ENCODE data around the gene DDX39A.

Gene DDX39A

DNA sequence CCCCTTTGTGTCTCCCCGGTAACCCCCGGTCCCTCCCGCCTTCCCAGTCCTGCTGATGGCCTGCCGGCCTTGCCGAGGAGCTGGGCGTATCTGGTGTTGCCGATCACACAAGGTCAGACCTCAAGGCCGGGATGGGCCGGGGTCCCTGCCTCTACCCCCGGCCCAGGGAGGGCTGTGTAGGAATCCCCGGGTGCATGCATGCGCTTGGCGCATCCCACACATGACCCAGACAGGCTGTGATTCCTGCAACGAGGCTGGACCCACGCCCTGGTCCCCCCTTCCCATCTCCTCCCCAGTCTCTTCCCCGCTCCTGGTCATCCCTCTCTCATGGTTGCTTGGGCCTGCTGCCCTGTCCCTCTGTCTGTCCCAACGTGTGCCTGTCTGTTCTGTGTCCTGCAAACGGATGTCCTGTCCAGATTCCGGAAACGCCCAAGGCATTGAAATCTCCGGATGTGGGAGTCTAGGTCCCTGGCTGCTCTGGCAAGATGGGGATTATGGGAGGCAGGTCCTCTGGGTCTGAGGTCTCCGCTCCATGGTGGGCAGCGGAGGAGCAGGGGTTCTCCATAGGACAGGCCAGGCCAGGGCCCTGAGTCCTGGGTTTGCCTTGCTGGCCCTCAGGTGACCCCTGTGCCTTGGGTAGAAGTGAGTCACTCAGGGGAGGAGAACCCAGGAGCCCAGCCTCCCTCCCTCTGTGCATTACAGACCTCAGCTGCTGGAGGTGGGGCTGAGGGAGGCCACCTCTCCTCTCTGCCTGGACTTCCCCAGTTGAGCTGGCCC, 15.6 kb upstream of the DDX39A start:
- DNase-seq (ENCODE audit: low read depth in 2 of 3, low spot score in 2 of 3): no peak

DNA sequence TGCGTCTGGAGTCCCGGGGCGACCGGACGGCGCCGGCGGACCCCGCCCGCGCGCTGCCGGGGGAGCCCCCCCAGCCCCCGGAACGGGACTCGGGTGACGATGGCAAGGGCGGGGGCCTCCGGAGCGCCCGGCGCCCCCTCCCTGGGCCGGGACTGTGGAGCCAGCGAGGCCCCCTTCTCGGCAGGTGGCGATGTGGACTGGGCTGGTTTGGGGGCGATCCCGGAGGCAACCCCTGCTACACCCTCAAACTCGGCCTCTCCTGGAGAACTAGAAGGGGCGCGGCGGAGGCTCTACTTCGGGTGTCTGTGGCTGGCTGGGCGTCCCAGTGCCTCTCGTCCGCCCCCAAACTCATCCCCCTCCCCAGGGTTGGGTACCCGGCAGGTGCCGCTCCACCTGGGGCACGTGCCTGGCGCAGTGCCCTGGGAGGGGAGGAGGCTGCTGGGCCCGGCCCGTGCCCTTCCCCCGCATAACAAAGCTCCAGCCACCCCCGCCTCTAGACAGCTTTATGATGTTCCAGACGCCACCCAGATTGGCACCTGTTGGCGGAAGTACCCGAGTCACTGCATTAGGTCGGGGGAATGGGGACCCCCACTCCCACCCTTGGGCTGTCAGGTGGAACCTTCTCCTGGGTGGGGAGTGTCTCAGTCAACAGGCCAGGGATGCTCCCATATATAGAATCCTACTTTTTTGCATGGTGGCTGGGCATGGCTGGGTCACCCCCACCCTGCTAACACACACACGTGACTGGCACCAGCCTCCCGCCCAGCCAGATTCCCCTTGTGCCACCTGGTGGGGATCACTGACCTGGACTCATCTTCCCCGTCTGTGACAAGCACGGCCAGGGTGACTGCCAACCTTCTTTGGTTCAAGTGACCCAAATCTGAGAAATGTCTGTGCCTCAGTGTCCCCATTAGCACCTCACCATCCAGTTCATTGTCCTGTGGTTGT, 14.7 kb upstream of the DDX39A start:
- DNase-seq (ENCODE audit: low read depth in 2 of 3, low spot score in 2 of 3): no peak

DNA sequence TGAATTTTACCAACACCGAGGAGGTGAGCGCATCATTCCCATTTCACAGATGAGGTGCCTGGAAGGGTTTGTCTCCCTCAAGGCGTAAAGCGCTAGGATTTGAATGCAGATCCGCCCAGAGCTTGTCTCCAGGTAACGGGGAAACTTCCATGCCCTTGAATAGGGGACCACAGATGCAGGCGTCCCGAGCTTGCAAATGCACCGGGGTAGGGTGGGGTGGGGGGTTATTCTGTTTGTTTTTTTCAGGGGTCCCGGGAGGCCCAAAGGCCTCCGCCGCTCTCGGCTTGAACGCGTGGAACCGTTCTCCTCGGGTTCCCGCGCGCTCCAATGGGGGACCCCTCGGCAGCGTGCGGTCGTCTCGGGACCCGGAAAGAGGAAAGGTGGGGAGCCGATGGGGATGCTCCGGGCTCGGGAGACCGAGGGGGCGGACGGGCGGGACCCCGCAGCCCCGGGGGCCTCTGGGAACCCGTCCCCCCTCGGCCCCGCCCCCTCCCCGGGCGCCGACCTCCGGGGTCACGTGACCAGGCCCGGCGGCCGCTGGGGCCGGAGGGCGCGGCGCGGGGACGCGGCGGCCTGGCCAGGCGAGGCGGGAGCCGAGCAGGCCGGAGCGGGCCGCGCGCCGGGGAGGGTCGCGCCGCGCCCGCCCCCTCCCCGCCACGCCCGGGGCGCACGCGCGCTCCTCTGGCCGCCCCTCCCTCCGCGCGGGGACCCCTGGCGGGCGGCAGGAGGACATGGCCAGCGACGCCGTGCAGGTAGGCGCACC, 13.8 kb upstream of the DDX39A start, which contains the start of gene PKN1:
PKN1 (plus strand) TSS at position 516 of the 763 bp plus-strand sequence; CDS start at position 732, 216 bp downstream.
- DNase-seq (ENCODE audit: low read depth in 2 of 3, low spot score in 2 of 3): peak in 1 of 3 experiments; percentile 50

GRCh38 chr19:14430712-14431111, 11.6 kb upstream of the DDX39A start:
- no peak for DNase-seq (ENCODE audit: low read depth in 2 of 3, low spot score in 2 of 3)

- DNase-seq (ENCODE audit: low read depth in 2 of 3, low spot score in 2 of 3): no peak
These were observed 9.8 kb upstream of the DDX39A start for GRCh38 chr19:14428882-14429416.

GRCh38 chr19:14427461-14427860, 8.3 kb upstream of the DDX39A start:
- no peak for DNase-seq (ENCODE audit: low read depth in 2 of 3, low spot score in 2 of 3)

- DNase-seq (ENCODE audit: low read depth in 2 of 3, low spot score in 2 of 3): no peak
These were observed 6.6 kb upstream of the DDX39A start for GRCh38 chr19:14425696-14426138.

GRCh38 chr19:14418856-14419105, 360 bp downstream of the DDX39A start:
- peak in 1 of 3 experiments; percentile 80 for DNase-seq (ENCODE audit: low read depth in 2 of 3, low spot score in 2 of 3)

- no peak for DNase-seq (ENCODE audit: low read depth in 2 of 3, low spot score in 2 of 3)
These were observed 2.3 kb downstream of the DDX39A start for GRCh38 chr19:14416817-14417231.

DNA sequence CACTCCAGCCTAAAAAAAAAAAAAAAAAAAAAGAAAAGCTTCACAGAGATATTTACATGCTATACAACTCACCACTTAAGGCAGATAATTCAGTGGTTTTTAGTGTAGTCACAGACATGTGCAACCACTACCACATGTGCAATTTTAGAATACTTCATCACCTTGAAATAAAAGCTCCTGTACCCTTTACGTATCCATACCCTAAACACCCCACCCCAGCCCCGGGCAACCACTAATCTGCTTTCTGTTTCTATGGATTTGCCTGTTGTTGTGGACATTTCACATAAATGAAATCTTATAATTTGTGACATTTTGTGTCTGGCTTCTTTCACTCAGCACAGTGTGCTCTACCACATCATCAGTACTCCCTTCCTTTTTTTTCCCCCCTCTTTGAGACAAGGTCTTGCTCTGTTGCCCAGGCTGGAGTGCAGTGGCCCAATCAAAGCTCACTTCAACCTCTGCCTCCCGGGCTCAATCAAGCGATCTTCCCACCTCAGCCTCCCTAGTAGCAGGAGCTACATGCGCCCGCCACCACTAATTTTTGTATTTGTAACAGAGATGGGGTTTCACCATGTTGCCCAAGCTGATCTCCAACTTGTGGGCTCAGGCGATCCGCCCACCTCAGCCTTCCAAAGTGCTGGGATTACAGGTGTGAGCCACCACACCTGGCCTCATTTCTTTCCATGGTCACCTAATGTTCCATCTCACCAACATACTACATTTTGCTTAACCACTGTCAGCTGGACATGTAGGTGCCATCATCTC, 4.0 kb downstream of the DDX39A start:
- no peak for DNase-seq (ENCODE audit: low read depth in 2 of 3, low spot score in 2 of 3)

GRCh38 chr19:14413693-14414181, 5.4 kb downstream of the DDX39A start:
- DNase-seq (ENCODE audit: low read depth in 2 of 3, low spot score in 2 of 3): no peak

DNA sequence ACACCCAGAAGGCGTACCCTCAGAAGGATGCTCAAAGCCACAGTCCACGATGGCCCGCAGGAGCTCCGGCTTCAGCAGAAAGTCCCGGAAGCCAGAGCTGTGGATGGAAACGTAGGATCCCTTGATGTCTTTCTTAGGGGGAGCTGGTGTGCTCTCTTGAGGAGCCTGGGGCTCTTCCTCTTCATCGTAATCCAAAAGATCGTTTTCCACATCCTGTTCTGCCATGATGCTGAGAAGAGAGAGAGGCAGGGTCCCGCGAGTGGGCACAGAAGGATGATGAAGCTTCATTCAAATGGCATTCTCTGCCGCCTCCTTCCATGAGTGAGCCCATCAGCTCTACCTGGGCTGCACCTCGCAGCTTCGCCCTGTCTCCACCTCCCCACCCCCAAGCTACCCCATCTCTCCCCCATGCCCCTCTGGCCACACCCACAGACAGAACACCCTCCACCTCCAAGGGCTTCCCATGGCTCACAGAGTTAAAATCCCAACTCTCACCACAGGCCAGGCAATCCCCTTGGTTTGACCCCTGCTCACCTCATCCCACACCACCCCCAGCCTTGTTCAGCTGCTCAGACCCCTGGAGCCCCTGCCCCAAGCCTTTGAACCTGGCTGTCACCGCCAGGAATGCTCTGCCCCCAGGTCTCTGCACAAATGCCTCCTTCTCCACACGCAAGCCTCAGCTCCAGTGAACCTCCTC, 6.0 kb downstream of the DDX39A start:
- no peak for DNase-seq (ENCODE audit: low read depth in 2 of 3, low spot score in 2 of 3)

GRCh38 chr19:14412324-14412995, 6.7 kb downstream of the DDX39A start:
- DNase-seq (ENCODE audit: low read depth in 2 of 3, low spot score in 2 of 3): no peak

DNA sequence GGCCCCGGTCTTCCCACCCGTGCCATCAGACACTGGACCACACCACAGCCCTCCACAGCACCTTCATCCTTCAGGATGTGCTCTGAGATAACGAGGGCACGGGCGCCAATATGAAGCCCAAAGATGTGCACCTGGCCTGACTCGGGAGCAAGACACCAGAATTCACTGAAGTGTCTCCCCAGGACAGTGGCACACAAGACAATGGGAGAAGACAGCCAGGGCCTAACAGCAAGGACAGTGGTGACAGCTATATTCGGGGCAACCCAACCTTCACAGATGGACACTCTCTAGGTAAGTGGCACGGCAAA, 7.2 kb downstream of the DDX39A start:
- DNase-seq (ENCODE audit: low read depth in 2 of 3, low spot score in 2 of 3): no peak

DNA sequence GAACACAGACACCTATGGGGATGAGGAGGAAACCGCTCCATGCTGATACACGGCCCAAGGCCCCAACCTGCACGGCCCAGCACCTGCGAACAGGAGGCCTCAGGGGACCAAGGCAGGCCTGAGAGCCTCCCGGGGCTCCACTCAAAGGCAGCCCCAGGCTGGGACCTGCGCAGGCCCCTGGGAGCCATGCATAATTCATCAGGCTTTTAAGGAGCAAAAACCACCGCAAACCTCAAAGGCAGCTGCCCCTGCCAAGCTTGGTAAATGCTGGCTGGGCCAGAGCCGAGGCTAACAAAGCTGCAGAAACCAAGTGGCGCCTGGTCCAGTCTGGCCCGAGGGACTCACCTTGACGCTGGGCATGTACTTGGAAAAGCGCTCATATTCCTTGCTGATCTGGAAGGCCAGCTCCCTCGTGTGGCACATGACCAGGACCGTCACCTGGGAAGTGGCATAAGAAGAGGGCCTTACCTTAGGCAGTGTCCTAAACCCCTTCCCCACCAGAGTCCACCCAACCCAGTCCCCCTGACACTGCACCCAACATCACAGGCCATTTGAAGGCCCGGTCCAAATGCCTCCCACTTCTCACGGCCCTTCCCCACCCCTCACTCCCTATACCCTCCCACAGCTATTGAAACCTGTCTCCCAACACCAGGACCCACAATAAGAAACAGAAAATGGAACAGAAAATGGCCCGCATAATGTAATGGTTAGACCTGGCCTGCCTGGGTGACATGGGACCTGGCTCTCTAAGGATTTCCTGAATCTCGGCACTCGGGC, 7.8 kb downstream of the DDX39A start:
- DNase-seq (ENCODE audit: low read depth in 2 of 3, low spot score in 2 of 3): no peak

DNA sequence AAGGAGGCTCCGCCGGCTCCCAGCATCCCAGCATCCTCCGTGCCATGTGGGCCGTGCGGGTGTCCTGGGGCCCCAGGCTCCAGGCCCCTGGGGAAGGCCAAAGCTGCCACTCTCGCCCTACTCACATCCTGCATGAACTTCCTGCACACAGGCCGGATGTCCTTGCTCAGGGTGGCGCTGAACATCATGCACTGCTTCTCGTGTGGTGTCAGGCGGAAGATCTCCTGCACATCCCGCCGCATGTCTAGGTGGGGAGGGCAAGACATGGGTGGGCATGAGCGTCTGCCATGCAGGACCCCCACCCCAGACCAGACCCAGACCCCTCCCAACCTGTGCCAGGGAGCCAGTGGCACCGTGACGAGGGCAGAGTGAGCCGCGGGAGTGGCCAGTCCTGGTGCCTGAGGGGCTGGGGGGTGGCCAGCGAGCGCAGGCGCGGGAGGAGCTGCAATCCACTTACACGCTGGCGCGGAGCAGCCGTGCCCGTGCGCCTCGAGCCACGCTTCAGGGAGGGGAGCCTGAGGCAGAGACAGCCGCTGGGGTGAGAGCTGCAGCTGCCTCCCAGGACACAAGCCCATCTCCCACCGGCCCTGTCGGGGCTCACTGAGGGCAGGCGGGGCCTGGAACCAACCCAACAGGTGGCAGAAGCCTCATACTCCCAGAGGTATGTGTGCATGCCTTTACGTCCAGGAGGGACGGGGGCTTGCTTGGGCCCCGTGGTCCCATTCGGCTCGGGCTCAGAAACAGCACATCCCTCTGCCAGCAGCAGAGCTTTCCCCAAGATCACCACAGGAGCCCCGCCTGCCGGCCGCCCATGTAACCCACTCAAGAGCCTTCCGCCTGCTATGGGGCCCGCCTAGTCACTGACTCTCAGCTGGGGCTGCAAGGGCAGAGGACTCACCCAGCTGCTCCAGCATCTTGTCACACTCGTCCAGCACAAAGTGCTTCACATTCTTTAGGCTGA, 8.8 kb downstream of the DDX39A start:
- no peak for DNase-seq (ENCODE audit: low read depth in 2 of 3, low spot score in 2 of 3)
